ENCODE measurements around the gene SIRPA.

DNA sequence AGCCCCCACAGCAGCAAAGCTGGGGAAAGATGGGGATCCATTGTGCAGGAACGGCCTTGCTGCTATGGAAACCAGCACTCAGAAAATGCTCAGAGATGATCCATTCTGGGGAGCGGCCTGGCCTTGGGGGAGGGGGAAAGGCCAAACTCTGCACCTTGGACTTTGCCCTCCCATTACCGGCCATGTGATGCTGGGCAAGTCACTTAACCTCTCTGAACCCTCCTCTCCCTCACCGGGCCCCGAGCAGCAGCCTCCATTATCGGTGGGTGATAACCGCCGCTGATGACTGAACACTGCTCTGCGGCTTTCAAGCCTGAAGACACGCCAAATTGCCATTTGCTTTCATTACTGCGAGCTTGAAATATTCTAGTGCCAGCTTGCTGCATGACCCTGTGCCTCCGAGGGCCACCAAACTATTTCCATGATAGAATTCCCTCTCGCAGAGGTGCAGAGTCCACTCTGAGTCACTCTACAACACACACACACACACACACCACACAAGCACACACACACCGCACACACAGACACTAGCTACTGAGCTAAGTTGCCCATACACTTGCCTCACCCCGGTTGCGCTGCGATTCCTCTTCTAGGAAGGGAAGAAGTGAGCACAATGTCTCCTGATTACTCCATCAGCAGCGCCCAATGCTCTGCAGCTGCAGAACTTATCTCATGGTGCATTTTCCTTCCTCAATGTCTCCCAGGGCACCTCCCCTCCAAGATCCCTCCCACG is 20.6 kb upstream of the SIRPA start:
- TF ChIP-seq, protein P1, sequence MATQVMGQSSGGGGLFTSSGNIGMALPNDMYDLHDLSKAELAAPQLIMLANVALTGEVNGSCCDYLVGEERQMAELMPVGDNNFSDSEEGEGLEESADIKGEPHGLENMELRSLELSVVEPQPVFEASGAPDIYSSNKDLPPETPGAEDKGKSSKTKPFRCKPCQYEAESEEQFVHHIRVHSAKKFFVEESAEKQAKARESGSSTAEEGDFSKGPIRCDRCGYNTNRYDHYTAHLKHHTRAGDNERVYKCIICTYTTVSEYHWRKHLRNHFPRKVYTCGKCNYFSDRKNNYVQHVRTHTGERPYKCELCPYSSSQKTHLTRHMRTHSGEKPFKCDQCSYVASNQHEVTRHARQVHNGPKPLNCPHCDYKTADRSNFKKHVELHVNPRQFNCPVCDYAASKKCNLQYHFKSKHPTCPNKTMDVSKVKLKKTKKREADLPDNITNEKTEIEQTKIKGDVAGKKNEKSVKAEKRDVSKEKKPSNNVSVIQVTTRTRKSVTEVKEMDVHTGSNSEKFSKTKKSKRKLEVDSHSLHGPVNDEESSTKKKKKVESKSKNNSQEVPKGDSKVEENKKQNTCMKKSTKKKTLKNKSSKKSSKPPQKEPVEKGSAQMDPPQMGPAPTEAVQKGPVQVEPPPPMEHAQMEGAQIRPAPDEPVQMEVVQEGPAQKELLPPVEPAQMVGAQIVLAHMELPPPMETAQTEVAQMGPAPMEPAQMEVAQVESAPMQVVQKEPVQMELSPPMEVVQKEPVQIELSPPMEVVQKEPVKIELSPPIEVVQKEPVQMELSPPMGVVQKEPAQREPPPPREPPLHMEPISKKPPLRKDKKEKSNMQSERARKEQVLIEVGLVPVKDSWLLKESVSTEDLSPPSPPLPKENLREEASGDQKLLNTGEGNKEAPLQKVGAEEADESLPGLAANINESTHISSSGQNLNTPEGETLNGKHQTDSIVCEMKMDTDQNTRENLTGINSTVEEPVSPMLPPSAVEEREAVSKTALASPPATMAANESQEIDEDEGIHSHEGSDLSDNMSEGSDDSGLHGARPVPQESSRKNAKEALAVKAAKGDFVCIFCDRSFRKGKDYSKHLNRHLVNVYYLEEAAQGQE (IDR thresholded peaks at IDR 0.05; ENCODE audit: insufficient read depth in 1 of 2, low read depth in 2 of 2, low read length in 2 of 2) = no peak
- TF ChIP-seq POLR2AphosphoS5 (IDR thresholded peaks at IDR 0.05; ENCODE audit: low read depth, low read length) = no peak
- no peak for TF ChIP-seq SIN3A (IDR thresholded peaks at IDR 0.05; ENCODE audit: borderline replicate concordance, insufficient read depth, low read length)

Measured in PFSK-1 (cell line).